NCI-H2081 (cell line): ENCODE measurements around the gene SDCCAG8.

ENCODE experiments used
- DNase-seq, 2 experiments: peaks; one replicate each; lab custom pipeline; 2025; lab: John Stamatoyannopoulos, UW

Gene SDCCAG8

DNA sequence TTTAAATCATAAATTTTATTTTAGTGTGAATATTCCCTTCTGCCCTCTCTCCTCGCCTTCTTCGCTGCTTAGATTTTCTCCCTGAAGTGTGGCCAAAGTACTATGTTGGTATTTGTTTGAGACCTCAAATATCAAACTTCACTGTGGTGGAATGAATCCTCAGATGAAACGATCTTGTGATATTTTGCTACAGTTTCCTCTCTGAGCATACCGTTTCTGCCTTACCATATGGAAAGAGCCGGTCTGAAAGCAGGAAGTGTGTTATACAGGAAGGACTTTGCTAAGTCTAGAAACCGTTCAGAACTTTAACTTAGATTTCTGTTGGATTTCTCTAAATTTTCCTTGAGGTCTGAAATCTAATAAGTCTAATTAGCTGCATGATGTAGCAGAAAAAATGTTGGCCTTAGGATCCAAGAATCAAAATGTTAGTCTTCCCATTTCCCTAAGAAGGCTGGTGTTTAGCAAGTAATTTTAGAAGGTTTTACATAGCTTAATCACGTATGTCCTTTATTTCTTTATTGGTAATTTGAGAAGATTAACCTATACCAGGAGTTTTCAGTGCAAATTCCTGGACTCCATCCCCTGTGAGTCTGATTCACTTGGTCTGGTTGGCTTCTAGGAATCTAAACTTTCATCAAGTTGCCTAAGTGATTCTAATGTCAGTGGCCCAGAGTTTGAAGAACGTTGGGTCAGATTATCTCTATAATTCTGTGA, 30.7 kb downstream of the SDCCAG8 start:
- no peak for DNase-seq

- no peak for DNase-seq
These were observed 31.3 kb downstream of the SDCCAG8 start for GRCh38 chr1:243287123-243287460.

DNA sequence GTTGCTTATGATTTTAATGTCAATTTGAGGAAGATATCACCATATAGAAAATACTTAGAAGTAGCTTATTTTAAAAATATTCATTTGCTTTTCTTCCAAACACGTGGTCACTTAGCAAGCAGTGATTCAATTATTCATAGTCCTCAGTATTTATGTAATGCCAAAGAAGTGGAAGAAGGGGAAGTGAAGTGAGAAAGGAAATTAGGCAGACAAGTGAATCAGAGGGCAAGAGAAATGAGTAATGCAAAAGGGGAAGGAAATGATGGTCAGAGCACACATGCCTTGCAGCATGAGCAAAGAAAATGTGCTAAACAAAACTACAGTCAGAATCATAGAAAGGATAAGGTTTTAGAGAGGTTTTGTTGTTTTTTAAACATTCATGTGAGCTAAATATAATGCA, 31.8 kb downstream of the SDCCAG8 start:
- DNase-seq: no peak

GRCh38 chr1:243288062-243288461, 32.2 kb downstream of the SDCCAG8 start:
- no peak for DNase-seq

DNA sequence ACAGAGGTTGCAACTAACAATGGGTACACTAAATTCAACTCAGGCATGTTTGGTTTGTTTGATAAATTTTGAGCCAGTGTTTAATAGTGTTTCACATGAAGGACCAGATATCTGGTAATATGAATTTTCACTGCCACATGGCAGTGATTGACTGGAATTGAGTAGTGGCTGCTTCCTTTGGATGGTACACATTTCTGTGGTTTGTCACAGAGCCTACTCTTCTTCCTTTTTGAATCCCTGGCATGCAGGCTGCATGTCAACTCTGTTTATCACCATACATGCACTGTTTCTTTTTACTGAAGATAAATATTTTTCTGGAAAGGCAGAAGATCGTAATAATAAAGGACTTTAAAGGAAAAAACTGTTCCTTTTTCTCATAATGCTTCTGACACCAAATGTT, 35.5 kb downstream of the SDCCAG8 start:
- DNase-seq: no peak

DNA sequence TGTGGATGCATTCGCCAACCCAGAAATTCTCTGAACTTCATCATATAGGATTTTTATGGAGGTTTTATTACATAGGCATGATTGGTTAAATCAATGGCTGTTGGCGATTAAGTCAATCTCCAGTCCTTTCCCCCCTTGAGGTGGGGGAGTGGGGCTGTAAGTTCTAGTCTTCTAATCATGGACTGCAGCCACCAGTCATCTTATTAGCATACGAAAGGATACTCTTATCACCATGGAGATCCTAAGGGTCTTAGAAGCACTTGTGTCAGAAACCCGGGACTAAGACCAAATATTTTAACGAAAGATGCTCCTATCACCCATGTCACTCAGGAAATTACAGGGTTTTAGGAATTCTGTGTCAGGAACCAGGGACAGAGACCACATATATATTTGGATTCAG, 36.3 kb downstream of the SDCCAG8 start:
- DNase-seq: no peak

GRCh38 chr1:243293941-243294722, 38.3 kb downstream of the SDCCAG8 start:
- no peak for DNase-seq

DNA sequence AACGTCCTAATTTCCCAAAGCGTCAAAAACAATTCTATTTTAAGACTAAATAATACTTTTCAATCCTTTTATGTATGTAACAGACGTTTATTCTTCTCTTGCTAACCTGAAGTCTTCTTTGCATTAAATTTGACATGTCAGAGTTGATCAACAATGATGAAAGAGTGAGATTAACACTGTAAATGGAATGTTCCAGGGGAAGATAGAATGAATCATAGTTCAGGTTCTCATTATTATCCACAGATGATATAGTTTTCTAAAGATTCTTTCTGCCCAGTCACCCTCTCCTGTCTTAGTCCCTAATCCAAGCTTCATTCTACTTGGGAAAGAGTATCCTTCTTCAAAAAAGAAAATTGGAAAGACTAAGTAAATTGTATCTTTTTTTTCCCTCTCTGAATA, 38.9 kb downstream of the SDCCAG8 start:
- no peak for DNase-seq

- DNase-seq: no peak
These were observed 43.2 kb downstream of the SDCCAG8 start for GRCh38 chr1:243299069-243299468.

GRCh38 chr1:243301059-243301458, 45.2 kb downstream of the SDCCAG8 start:
- DNase-seq: no peak

DNA sequence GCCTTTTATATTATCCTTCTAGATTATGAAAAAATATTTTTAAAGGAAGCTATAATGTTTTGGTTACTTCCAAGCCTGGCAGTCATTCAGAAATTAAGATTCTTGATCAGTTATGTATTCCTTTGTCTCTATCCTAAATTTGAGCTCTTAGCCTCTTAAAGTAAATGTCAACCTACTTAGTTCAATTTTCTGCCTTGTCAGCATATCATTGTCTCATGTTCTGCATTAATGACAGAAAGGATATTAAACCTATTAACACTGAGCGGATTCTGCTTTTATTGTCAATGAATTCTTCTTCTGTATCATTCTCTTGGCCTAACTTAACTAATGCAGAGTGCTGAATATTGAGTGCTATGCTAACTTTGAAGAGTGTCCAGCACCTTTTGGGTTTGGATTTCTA, 56.0 kb downstream of the SDCCAG8 start:
- no peak for DNase-seq

GRCh38 chr1:243312952-243313634, 57.3 kb downstream of the SDCCAG8 start:
- no peak for DNase-seq

- no peak for DNase-seq
These were observed 58.0 kb downstream of the SDCCAG8 start for GRCh38 chr1:243313635-243314536.

DNA sequence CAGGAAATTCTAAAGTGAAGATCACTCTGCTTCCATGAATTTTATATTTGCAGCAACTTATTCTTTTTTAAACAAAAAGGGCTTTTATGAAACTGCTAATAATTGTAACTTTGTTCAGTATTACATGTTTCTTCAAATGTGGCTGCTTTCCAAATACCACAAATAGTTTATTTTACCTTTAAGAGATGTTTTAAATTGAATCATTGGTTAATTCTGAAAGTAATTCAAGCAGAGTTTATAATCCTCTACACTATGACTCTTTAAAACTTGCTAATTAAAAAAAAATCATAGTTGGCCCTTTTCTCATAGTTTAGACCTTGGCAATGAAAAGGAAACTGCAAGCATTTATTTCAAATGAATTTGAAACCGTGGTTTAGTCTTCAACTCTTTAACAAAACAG, 59.6 kb downstream of the SDCCAG8 start:
- no peak for DNase-seq

- DNase-seq: no peak
These were observed 60.1 kb downstream of the SDCCAG8 start for GRCh38 chr1:243315893-243316292.

GRCh38 chr1:243316366-243316989, 60.6 kb downstream of the SDCCAG8 start:
- DNase-seq: no peak

- DNase-seq: no peak
These were observed 64.4 kb downstream of the SDCCAG8 start for GRCh38 chr1:243320224-243320623.

DNA sequence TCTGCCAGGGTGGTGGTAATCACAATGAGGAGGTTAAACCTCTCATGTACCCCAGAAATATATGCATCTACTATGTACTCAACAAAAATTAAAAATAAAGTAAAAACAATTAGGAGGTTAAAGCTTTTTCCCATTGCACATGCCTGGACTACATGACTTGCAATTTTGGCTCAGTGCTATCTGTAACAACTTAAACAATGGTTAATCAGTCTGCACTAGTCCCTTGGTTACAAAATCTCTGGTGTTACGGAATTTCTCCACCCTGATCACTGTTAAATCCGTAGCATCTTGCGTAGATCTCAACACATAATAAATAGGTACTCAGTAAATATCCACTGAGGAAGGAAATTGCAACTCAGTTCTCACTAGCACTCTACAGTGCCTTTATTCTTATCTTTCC, 66.5 kb downstream of the SDCCAG8 start:
- no peak for DNase-seq

GRCh38 chr1:243323491-243323890, 67.7 kb downstream of the SDCCAG8 start:
- no peak for DNase-seq

GRCh38 chr1:243325305-243325890, 69.6 kb downstream of the SDCCAG8 start:
- DNase-seq: peak; percentile 55 to 69

- no peak for DNase-seq
These were observed 76.6 kb downstream of the SDCCAG8 start for GRCh38 chr1:243332440-243332839.
